GM04503 (cell line): ENCODE data around the gene PTGER1.
A peak's percentile ranks its signal among the peaks of the same experiment; 100 is the strongest.

Experiments used
- DNase-seq: peaks from one replicate; pipeline ENCODE4 v3.0.0-alpha.2; 2012; ENCODE audit warnings: low read depth

The PTGER1 gene

GRCh38 chr19:14502334-14503092, 27.4 kb upstream of the PTGER1 start:
- DNase-seq, result no peak

- DNase-seq, result no peak
These were observed 22.2 kb upstream of the PTGER1 start for GRCh38 chr19:14497228-14497921.

GRCh38 chr19:14496834-14497227, 21.7 kb upstream of the PTGER1 start:
- no peak for DNase-seq

GRCh38 chr19:14496029-14496833, 21.1 kb upstream of the PTGER1 start, which contains the start of gene GIPC1:
GIPC1 (minus strand) TSS chr19:14496127; CDS start chr19:14482976, 13,151 bp downstream.
- peak; percentile 89 for DNase-seq

GRCh38 chr19:14495672-14496028, 20.5 kb upstream of the PTGER1 start:
- DNase-seq, result no peak

GRCh38 chr19:14494910-14495671, 19.9 kb upstream of the PTGER1 start:
- DNase-seq, result no peak

GRCh38 chr19:14494411-14494810, 19.3 kb upstream of the PTGER1 start:
- DNase-seq, result no peak

GRCh38 chr19:14492756-14493337, 17.7 kb upstream of the PTGER1 start:
- DNase-seq, result no peak

- no peak for DNase-seq
These were observed 12.4 kb upstream of the PTGER1 start for GRCh38 chr19:14487370-14488125.

GRCh38 chr19:14482172-14482941, 7.2 kb upstream of the PTGER1 start:
- no peak for DNase-seq

GRCh38 chr19:14480700-14481079, 5.5 kb upstream of the PTGER1 start:
- DNase-seq, result no peak

GRCh38 chr19:14479975-14480699, 5.0 kb upstream of the PTGER1 start:
- no peak for DNase-seq

GRCh38 chr19:14479309-14479974, 4.3 kb upstream of the PTGER1 start:
- DNase-seq, result no peak

GRCh38 chr19:14478113-14478545, 3.0 kb upstream of the PTGER1 start:
- DNase-seq, result no peak

- no peak for DNase-seq
These were observed 2.4 kb upstream of the PTGER1 start for GRCh38 chr19:14477418-14478112.

GRCh38 chr19:14476673-14477401, 1.7 kb upstream of the PTGER1 start:
- DNase-seq, result peak; percentile 42

- no peak for DNase-seq
These were observed 1.1 kb upstream of the PTGER1 start for GRCh38 chr19:14476327-14476672.

- no peak for DNase-seq
These were observed 327 bp downstream of the PTGER1 start for GRCh38 chr19:14474827-14475226.
